H9 (cell line): ENCODE data around the gene PRUNE2. TPM values are rescaled to one million over a fixed set of nuclear protein-coding genes. Genes with fewer than 3 reads are reported as not detected.

Experiments
- DNase-seq: peaks from one replicate; pipeline ENCODE4 v3.0.0-alpha.2; 2017
- H2AFZ ChIP-seq: one replicate; pipeline ENCODE4 v1.6.1; 2013; ENCODE audit warnings: mild to moderate bottlenecking, low read length, control low read depth, moderate library complexity
- H2AK5ac ChIP-seq: 2 replicates; pipeline ENCODE4 v1.6.1; 2013; ENCODE audit warnings: low read length, control low read depth, mixed read lengths; ENCODE audit not compliant: insufficient read length
- H2BK120ac ChIP-seq: one replicate; pipeline ENCODE4 v1.6.1; 2013; ENCODE audit warnings: low read depth, mild to moderate bottlenecking, low read length, control low read depth, inconsistent platforms; ENCODE audit not compliant: poor library complexity, severe bottlenecking
- H2BK12ac ChIP-seq: 2 replicates; pipeline ENCODE4 v1.6.1; 2013; ENCODE audit warnings: low read length, control low read depth, mixed read lengths, low read depth; ENCODE audit not compliant: insufficient read length
- H2BK15ac ChIP-seq: 2 replicates; pipeline ENCODE4 v1.6.1; 2013; ENCODE audit warnings: low read depth, low read length, control low read depth
- H2BK20ac ChIP-seq: one replicate; pipeline ENCODE4 v1.6.1; 2013; ENCODE audit warnings: low read depth, mild to moderate bottlenecking, low read length, control low read depth, inconsistent platforms; ENCODE audit not compliant: poor library complexity, severe bottlenecking
- H2BK5ac ChIP-seq: 2 replicates; pipeline ENCODE4 v1.6.1; 2013; ENCODE audit warnings: low read length, control low read depth, mixed read lengths; ENCODE audit not compliant: insufficient read length
- H3K14ac ChIP-seq: 2 replicates; pipeline ENCODE4 v1.6.1; 2013; ENCODE audit warnings: low read length, control low read depth; ENCODE audit not compliant: insufficient read depth
- H3K18ac ChIP-seq: 2 replicates; pipeline ENCODE4 v1.6.1; 2013; ENCODE audit warnings: low read depth, mild to moderate bottlenecking, mixed read lengths, low read length, control low read depth; ENCODE audit not compliant: insufficient read length
- H3K23ac ChIP-seq: 2 replicates; pipeline ENCODE4 v1.6.1; 2013; ENCODE audit warnings: low read length, control low read depth, mixed read lengths, low read depth; ENCODE audit not compliant: insufficient read length
- H3K23me2 ChIP-seq: 2 replicates; pipeline ENCODE4 v1.6.1; 2013; ENCODE audit warnings: low read depth, mild to moderate bottlenecking, mixed read lengths, low read length, control low read depth; ENCODE audit not compliant: insufficient read length, poor library complexity, severe bottlenecking
- H3K27ac ChIP-seq: 2 replicates; pipeline ENCODE4 v1.5.1; 2013; ENCODE audit warnings: low read length, control low read depth, mixed read lengths, low read depth; ENCODE audit not compliant: insufficient read length
- H3K27me3 ChIP-seq: 2 replicates; pipeline ENCODE4 v1.6.1; 2013; ENCODE audit warnings: low read length, control low read depth, inconsistent platforms; ENCODE audit not compliant: insufficient read depth
- H3K4ac ChIP-seq: 2 replicates; pipeline ENCODE4 v1.6.1; 2013; ENCODE audit warnings: low read depth, mild to moderate bottlenecking, control low read depth, inconsistent platforms, low read length, moderate library complexity
- H3K4me1 ChIP-seq: 2 replicates; pipeline ENCODE4 v1.6.1; 2013; ENCODE audit warnings: low read length, control low read depth, inconsistent platforms; ENCODE audit not compliant: insufficient read depth
- H3K4me2 ChIP-seq: 2 replicates; pipeline ENCODE4 v1.6.1; 2013; ENCODE audit warnings: low read length, control low read depth, mixed read lengths; ENCODE audit not compliant: insufficient read length, insufficient read depth
- H3K56ac ChIP-seq: 2 replicates; pipeline ENCODE4 v1.6.1; 2013; ENCODE audit warnings: low read depth, mild to moderate bottlenecking, mixed read lengths, low read length, control low read depth; ENCODE audit not compliant: insufficient read length
- H3K79me1 ChIP-seq: 2 replicates; pipeline ENCODE4 v1.6.1; 2013; ENCODE audit warnings: low read depth, mild to moderate bottlenecking, moderate library complexity, low read length, control low read depth, inconsistent platforms; ENCODE audit not compliant: insufficient read depth, poor library complexity, severe bottlenecking
- H3K79me2 ChIP-seq: 2 replicates; pipeline ENCODE4 v1.6.1; 2013; ENCODE audit warnings: low read length, control low read depth, inconsistent platforms; ENCODE audit not compliant: insufficient read depth
- H3K9ac ChIP-seq: 2 replicates; pipeline ENCODE4 v1.6.1; 2013; ENCODE audit warnings: low read length, control low read depth, mixed read lengths; ENCODE audit not compliant: insufficient read length; ENCODE audit errors: extremely low read depth
- H3K9me3 ChIP-seq: one replicate; pipeline ENCODE4 v1.6.1; 2013; ENCODE audit warnings: low read depth, low read length, inconsistent platforms; ENCODE audit not compliant: control insufficient read depth
- H3T11ph ChIP-seq: one replicate; pipeline ENCODE4 v1.6.1; 2013; ENCODE audit warnings: mild to moderate bottlenecking, low read length, control low read depth, inconsistent platforms
- H4K20me1 ChIP-seq: one replicate; pipeline ENCODE4 v1.6.1; 2013; ENCODE audit not compliant: control insufficient read depth, insufficient read length, insufficient read depth
- H4K5ac ChIP-seq: 2 replicates; pipeline ENCODE4 v1.6.1; 2013; ENCODE audit warnings: low read depth, mild to moderate bottlenecking, mixed read lengths, low read length, control low read depth; ENCODE audit not compliant: insufficient read length
- H4K8ac ChIP-seq: replicated peaks from 2 replicates; pipeline ENCODE4 v1.6.1; 2013; ENCODE audit warnings: low read length, control low read depth, mixed read lengths, low read depth; ENCODE audit not compliant: insufficient read length
- H4K91ac ChIP-seq: 2 replicates; pipeline ENCODE4 v1.6.1; 2013; ENCODE audit warnings: low read depth, mild to moderate bottlenecking, moderate library complexity, mixed read lengths, low read length, control low read depth; ENCODE audit not compliant: insufficient read length
- H3K27ac Mint-ChIP-seq, 3 experiments: 2 replicates in 2 of 3; 3 replicates in 1 of 3; pipeline ENCODE4 v1.8.0; 2020 to 2021; ENCODE audit warnings: mixed read lengths in 3 of 3, mild to moderate bottlenecking in 1 of 3, moderate library complexity in 1 of 3
- H3K27me3 Mint-ChIP-seq: 2 replicates; pipeline ENCODE4 v1.8.0; 2021; ENCODE audit warnings: low read depth, mild to moderate bottlenecking, moderate library complexity, mixed read lengths
- H3K36me3 Mint-ChIP-seq, 3 experiments: 2 replicates in 2 of 3; 3 replicates in 1 of 3; pipeline ENCODE4 v1.8.0; 2020 to 2021; ENCODE audit warnings: low read depth in 3 of 3, mixed read lengths in 3 of 3; ENCODE audit not compliant: insufficient read depth in 1 of 3
- H3K4me1 Mint-ChIP-seq, 2 experiments: 2 replicates each; pipeline ENCODE4 v1.8.0; 2020; ENCODE audit warnings: mixed read lengths in 2 of 2
- H3K4me3 Mint-ChIP-seq, 2 experiments: 2 replicates in 1 of 2; 3 replicates in 1 of 2; pipeline ENCODE4 v1.8.0; 2020 to 2021; ENCODE audit warnings: mild to moderate bottlenecking in 2 of 2, mixed read lengths in 2 of 2, moderate library complexity in 1 of 2
- H3K9me3 Mint-ChIP-seq, 2 experiments: 2 replicates in 1 of 2; 3 replicates in 1 of 2; pipeline ENCODE4 v1.8.0; 2020; ENCODE audit warnings: mild to moderate bottlenecking in 2 of 2, mixed read lengths in 2 of 2, moderate library complexity in 1 of 2
- CTCF ChIP-seq: fragments of 200-600 bp; sonication (generic); conservative IDR thresholded peaks from 3 replicates; pipeline ENCODE4 v1.8.0; 2021; ENCODE audit warnings: antibody characterized with exemption, mild to moderate bottlenecking
- total RNA-seq: library from RNA; stranded (reverse); gene quantifications from 2 replicates; pipeline ENCODE4 v1.2.1, GENCODE V29; 2021

PRUNE2 gene
- total RNA-seq, 1 experiment from 2014 or later, result 12.1 TPM

GRCh38 chr9:76657265-76657664, 248.6 kb downstream of the PRUNE2 start:
- Histone ChIP-seq H3K56ac (no peak overlapping the region), H2BK15ac (no peak overlapping the region), H4K91ac (no peak overlapping the region), H3K23me2 (no peaks in the 10 kb centered on the region), H2AFZ (no peak overlapping the region), H4K20me1 (no peaks in the 10 kb centered on the region), H2BK12ac (no peak overlapping the region), H2BK20ac (no peak overlapping the region), H2BK120ac (no peak overlapping the region), H4K5ac (no peak overlapping the region), H3K14ac (no peak overlapping the region), H3K4me1 (peaks cover 2% of the 10 kb centered on the region; the same call in 1 of the 2 replicates), H3K9me3 (no peaks in the 10 kb centered on the region), H3K79me2 (no peaks in the 10 kb centered on the region), H3K4ac (no peak overlapping the region), H4K8ac (no peak overlapping the region), H3K27me3 (no peaks in the 10 kb centered on the region), H3K79me1 (no peaks in the 10 kb centered on the region), H2BK5ac (no peak overlapping the region), H3K23ac (no peak overlapping the region), H3T11ph (no peak overlapping the region), H2AK5ac (no peak overlapping the region), H3K4me2 (no peak overlapping the region), H3K9ac (no peak overlapping the region), H3K18ac (no peak overlapping the region), H3K27ac (no peak overlapping the region)
- no peaks in the 10 kb centered on the region for H3K27me3 Mint-ChIP-seq
- no peaks in the 10 kb centered on the region for H3K9me3 Mint-ChIP-seq
- H3K36me3 Mint-ChIP-seq, result no peaks in the 10 kb centered on the region
- DNase-seq, result no peak
- H3K4me1 Mint-ChIP-seq, result peaks cover 4 to 11% of the 10 kb centered on the region in 2 experiments
- no peak overlapping the region for H3K4me3 Mint-ChIP-seq
- TF ChIP-seq CTCF, result no peak
- no peak overlapping the region for H3K27ac Mint-ChIP-seq
